Left hindlimb (tissue), 1 donor: ENCODE data around the gene PPP1R7.

Source experiments
- DNase-seq: peaks from one replicate; pipeline ENCODE4 v3.0.0-alpha.2; 2018

PPP1R7 gene

DNA sequence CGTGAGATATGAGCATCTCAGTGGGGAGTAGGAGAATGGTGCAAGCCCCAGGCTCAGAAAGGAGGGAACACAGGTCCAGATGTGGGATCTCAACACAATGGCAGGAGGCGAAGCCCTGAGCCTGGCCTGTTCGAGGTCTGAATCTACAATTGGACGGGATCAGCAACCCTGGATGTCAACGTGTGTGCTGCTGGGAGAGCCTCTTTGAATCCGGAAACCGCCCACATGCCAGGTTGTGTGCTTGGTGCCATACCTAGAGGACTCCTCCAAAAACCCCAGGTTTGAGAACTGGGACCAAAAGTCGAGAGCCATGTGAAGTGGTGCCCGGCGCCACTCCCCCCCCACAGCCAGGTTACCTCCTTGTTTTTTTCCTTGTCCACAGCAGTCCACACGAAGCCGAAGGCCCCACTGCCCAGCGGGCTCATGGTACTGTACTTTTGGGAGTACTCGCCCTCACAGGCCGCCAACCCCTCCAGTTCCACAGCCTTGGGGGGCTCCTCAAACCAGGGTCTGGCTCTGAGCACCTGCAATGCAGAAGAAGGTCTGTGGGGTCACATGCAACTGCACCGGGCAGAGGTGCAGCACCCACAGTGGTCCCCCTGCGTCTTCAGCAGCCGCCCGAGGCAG lies 27.8 kb upstream of the PPP1R7 start:
- DNase-seq: no peak

DNA sequence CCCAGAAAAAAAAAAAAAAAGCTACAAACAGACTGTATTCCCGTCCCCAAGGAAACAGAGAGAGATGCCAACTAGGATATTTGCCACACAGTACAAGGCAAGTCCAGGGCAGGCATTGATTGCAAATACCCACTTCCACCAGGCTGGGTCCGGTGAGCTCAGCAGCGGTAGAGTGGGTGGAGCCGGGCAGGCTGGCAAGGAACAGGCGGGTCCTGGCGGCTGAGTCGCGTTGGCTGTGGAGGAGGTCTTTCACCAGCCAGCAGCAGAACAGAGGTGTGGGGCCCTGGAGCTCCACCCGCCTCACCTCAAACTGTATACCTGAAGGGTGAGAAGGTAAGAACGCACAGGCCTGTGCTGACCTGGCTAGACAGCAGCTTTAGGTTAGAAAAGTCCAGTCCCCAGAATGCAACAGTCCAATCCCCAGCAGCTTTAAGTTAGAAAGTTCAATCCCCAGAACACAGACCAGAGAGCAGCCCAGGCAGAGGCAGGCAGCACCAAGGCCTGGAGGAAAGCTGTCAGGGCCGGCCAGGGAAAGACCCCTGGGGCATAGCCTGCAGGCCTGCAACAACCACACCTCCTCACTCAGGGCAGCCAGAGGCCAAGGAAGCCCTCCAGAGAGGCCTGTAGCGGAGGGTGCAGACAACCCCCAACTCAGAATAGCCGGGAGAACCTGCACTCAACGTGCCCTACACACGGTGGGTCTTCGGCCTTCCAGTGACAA lies 26.3 kb upstream of the PPP1R7 start:
- DNase-seq: no peak

DNA sequence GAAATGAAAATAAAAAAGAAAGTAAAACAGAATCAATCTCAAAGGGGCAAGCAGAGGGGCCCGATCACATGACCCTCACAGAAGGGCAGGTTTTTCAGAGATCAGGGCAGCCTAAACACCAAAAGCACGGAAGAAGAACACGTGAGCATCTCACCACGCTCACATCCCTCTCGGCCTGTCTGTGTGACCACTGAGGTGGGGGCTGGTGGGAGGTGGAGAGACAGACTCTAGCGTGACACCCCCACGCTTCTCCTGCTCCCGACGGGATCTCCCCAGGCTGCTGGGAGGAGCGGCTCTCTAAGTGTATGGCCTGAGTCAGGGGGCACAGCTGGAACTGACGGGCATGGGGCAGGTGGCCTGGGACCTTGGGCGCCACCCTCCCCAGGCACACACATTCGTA lies 24.6 kb upstream of the PPP1R7 start:
- DNase-seq: no peak

DNA sequence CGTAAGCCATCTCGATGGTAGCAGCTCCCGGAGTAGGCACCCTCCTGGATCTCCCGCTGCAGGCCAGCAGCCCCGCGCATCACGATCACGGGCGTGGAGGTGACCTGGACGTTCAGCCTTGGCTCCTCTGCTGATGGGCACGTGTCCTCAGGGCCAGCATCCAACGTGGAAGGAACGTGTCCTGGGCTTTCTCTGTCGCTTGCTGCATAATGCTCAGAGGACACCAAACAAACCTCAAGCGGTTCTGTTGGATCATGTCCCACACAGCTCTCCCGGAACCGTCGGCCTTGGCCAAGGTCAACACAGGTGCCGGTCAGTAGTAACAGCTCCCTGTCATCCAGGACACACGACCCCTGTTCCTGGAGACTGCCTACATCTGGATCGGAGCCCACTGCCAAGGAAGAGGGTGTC lies 24.1 kb upstream of the PPP1R7 start:
- no peak for DNase-seq

DNA sequence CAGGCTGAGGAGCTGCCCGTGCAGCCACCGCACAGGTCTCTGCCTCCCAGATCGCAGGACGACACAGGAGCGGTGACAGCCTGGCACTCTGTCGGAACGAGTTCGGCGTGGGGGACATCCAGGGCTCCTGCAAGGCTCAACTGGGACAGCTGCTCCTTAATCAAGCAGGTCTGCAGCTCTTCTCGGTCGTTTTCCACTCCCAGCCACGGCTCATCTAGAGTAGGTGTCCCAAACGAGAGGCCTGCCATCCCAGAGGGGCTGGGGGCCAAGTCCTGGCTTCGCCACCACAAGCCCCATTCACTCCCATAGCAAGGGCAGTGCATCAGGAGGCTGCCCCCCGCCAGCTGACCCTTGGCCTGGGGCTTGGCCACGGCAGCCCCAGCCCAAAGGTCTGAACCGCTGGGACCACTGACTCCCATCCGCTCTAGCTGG lies 23.5 kb upstream of the PPP1R7 start:
- no peak for DNase-seq

DNA sequence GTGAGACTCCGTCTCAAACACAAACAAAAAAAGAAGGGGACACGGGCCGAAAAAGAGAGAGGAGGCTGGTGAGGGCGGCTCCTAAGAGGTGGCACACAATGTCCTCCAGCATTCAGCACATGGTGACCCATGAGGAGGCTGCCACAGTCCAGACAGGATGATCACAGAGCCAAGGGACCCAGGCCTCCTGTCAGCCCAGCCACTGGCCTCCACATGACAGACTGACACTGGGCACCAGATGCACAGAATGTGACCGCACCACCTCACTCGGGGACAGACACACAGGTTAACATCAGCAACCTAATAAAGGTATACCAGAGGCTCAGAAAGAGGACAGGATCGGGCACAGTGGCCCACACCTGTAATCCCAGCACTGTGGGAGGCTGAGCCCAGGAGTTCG lies 22.0 kb upstream of the PPP1R7 start:
- no peak for DNase-seq

DNA sequence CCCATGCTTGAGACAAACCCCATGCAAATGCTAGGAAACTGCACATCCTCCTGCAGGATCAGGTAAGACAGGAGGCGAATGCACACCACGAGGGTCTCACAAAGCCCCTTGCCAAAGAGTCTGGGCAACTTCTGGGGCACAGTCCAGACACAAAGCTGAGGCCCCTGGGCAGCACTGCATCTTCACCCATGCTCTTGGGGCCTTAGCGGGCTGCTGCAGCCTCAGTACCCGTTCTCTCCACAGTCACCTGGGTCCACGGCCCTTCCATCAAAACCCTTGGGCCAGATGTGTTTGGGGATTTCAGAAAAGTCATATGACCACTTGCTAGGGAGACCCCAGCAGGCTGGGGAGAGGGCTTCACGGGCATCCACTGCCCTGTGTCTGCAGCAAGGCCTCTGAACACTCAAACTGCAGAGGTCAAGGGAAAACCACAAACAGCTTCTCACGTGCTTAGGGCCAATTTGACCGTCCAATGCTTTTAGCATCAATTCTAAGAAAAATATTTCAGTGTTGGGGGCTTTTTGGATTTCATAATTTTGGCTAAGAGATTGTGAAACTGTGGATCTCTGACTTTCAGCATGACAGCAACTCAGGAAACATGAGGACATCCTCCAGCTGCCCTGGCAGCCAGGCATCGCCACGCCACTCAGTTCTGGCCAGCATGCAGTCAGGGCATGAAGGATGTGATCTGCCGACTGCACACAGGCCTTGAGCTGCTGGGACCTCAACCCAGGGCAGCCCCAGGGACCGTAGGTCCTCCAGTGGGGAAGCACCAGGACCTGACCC lies 21.0 kb upstream of the PPP1R7 start:
- no peak for DNase-seq

DNA sequence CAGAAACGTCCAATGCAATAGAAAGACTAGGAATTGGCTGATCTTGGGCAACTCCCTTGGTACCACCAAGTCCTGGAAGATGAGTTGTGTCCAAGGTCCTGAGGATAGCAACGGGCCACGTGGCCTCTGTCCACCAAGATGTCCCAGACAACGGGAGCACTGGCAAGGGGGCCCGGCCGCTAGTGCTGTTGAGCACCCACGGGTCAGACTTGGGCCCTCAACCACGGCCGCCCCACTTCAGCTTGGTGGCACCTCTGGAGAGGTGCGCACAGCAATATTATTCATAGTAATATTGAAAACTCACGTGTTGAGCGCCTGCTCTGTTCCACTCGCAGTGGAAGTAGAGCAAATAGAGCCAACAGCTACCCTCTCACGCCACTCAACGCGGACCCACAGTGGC lies 20.0 kb upstream of the PPP1R7 start:
- DNase-seq: no peak

DNA sequence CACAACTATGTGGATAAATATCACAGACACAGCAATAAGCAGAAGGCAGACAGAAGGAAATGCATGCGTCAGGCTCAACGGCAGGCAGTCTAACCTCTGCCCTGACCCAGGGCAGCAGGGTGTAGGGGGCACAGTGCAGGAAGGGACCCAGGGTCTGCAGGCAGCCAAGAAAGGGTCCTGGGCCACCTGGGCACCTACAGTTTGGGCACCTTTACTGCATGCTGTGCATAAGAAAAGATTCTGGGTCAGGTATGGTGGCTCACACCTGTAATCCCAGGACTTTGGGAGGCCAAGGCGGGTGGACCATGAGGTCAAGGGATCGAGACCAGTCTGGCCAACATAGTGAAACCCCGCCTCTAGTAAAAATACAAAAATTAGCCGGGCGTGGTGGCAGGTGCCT lies 18.7 kb upstream of the PPP1R7 start:
- DNase-seq: no peak

DNA sequence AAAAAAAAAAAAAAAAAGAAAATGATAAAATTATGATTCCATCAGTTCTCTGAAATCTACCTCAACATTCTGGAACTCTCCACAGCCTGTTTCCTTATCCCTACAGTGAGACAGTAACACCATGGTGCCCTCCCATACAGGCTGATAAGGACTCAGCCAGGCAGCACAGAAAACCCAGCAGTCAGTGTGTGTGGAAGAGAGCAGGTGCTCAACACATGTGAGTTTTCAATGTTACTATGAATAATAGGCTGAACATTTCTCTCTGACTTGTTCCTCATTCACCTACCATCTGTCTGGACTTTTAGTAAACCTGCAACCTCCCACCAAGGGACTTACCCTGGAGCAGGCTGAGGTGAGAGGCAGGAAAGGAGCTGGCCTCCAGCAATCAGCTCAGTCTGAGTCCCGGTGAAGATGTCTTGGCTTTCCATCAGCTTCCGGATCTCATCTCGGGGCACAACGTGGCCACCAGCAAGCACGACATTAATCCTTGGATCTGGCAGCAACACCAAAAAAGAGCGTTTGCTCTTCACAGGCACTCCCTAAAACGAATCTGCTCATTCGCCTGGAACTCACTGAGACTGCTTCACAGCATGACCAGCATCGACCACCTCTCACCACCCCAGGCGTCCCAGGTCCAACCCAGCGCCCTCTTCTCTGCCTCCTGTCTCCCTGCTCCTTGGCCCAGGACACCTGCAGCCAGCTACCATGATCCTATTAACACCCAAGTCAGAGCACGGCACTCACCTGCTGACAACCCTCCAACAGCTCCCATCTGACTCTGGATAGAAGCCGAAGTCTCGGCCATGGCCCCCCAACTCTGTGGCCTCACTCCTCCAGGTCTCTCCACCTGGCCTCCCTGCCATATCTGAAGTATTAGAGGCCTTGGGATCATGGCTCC lies 17.5 kb upstream of the PPP1R7 start:
- DNase-seq: no peak

DNA sequence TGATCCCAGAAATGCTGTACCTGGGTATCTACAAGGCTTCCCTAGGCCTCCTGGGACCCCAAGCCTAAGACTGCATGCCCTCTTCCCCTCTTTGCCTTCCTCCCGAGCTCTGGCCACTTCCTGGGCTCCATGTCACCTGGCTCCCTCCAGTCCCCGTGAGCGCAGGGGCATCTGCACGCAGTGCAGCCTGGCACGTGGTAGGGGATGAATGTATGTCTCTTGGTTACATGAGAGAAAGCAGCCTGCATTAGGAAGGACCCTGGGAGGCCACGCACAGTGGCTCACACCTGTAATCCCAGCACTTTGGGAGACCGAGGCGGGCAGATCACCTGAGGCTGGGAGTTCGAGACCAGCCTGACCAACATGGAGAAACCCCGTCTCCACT lies 16.8 kb upstream of the PPP1R7 start:
- no peak for DNase-seq

DNA sequence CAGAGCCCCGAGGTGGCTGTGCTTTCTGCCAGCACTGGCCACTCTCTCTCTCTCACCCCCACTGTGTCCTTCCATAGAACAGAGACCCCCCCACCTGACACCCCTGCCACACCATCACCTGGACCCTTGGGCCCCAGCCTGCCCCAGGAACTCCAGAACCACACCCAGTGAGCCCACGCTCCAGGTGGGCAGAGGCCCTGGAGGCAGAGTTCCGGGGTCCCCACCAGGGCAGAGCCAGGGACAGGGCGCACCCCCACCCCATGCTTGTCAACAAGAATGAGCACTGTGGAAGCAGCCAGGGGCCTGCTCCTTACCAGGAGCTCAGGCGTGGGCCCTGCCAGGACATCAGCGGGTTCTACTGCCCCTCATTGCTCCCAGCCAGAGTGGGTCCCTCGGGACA lies 15.6 kb upstream of the PPP1R7 start:
- DNase-seq: no peak

DNA sequence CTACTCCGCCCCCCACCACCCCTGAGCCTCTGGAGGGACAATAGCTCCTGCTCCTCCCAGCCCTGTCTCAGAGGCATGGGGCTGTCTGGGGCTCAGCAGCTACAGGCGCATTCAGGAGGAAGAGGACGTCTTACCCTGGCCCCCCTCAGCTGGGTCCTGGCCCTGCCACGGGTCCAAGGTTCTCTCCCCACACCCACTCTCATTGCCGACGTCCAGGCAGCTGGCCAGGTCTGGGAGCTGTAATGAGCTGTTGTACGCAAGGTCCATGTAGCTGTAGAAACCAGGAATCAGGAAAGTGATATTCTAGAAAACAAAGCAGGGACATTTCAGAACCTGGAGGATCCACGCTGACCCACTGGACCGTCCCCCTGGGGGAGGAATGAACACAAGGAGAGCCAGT lies 14.5 kb upstream of the PPP1R7 start:
- DNase-seq: no peak

DNA sequence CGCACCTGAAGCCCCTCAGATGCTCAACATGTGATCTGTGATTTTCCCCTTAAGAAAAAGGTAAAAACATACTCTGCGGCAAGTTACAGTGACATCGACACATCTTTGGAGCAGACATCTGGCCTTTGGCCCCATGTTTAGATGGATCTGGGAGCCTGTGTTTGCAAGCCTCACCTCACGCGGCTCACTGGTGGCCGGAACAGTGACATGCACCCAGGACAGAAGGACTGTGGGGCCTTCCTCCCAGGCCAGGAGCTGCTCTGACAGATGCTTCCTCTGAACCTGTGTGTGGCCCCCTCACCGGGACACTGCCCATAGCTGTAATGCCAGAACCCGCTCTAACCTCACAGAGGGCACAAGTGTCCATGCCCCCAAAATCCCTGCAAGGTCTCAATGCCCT lies 14.1 kb upstream of the PPP1R7 start:
- no peak for DNase-seq

DNA sequence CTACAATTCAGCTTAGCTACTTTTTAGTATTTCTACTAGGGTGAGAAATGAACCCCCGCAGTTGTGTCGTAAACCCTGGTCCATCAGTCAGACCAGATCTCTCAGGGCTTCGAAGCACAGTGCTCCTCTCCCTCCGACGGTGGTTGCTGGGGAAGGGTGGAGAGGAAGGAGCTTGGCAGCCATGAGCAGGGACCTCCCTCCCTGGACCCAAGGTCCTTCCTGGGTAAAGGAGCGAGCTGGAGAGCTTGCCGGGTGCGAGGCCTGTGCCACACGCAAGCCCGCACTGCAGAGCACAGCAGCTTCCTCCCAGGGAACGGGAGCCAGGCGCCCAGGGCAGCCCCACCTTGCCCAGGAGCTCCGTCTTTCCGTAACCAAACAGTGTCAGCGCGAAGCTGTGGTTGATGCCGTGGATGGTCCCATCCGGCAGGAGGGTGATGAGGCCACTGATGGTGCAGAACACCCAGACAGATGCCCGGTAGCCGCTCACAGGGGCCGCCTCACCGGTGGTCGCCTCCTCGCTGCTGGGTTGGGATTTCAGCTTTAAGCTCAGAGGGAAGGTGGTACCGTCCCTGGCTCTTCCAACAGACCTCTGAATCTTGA lies 13.5 kb upstream of the PPP1R7 start:
- no peak for DNase-seq

DNA sequence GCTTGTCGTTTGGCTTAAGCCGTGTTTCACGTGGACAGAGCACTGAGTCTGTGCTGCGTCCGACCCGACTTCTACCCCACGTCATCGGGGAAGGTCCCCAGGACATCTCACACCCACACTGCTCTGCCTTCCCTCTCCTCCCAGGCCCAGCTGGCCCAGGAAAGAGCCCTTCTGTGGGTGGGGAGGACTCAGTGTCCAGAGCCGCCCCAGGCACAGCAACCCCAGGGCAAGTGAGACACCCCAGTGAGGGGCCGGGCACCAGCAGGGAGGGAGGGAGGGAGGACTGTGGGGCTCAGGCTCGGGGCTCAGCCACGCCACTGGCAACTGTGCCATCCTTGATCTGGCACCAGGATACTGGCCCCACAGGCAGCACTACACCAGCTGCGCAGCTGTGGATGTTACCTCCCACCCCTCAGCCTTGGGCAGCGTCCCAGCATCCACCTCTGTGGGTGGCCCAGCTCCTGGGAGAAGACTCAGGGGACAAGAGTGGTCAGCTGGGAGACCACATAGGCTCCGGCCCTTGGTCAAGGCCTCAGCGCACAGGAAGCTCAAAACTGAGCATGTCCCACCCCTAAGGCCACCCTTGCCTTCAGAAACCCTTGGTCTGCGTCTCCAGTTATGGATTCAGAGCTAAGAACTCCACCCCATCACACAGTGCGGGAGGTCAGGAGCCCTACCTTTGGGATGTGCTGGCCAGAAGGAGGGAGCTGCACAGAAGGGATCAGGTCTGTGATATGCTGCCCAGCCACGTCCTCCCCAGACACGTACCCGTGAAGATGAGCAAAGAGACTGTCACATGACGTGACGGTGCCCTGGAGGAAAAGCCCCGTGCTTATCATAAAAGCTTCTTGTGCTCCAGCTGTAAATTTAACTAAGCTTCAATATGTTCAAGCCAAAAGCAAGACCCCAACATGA lies 12.7 kb upstream of the PPP1R7 start:
- no peak for DNase-seq

DNA sequence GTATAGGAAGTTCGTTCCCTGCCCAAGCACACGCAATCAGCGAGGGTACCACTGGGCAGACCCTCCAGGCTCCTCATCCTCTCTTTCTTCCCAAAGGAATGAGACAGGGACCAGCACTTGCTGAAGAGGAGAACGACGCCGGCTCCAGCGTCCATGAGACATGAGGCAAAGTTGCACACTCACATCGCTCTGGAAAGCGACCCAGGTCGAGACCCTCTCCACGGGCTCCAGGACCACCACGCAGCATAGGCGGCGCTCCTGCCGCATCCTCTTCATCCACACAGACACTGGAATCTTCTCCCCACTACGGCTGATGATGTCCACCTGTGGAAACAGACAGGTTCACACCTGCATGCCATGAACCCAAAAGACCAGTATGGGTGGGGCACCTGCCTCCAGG lies 11.8 kb upstream of the PPP1R7 start:
- DNase-seq: no peak

DNA sequence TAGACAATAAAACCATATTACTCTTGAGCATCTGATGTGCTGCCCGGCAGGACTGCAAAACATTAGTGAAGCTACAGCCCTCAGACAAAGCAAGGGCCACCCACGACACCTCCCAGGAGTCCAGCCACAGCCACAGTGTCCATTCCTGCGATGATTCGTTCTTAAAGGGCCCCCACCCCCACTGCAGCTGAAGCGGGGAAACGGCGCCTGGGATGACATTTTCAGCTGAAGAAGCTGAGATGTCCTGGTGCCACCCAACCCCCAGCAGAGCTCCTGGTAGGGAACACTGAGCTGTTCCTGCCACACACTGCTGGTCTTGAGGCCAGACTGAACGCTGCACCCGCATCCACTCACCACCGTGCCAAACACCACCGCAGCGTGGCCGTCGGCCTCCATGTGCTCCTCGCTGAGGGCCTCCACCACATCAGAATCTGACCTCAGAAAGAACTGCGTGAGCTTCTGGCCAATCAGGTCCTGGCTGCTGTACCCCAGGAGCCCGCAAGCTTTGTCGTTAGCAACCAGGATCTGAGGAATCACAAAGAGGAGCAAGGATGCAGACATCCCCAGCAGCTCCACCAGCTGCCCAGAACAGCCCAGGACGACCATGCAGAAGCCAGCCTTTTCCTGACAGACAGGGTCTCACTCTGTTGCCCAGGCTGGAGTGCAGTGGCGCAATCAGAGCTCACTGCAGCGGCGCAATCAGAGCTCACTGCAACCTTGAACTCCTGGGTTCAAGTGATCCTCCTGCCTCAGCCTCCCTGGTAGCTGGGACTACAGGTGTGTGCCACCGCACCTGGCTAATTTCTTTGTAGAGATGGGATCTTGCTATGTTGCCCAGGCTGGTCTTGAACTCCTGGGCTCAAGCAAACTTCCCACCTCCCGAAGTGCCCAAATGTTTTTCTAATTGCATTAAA lies 10.5 kb upstream of the PPP1R7 start:
- no peak for DNase-seq

DNA sequence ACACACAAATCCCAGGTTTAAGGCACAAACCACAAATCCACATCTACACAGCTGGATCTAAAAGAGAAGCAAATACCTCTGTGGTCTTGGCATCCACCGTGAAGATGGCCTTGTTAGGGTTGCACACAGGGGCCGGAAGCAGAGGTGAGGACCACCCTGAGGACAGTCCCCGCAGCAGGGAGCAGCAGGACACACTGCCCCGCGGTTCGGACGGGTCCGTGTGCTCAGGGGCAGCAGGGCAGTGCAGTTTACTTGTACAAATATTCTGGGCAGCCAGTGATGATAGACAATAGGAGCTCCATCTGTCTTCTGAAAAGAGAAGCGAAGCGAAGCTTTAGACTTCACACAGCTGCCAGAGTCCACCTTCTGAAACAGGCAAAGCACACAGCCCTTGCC lies 9.8 kb upstream of the PPP1R7 start:
- no peak for DNase-seq

DNA sequence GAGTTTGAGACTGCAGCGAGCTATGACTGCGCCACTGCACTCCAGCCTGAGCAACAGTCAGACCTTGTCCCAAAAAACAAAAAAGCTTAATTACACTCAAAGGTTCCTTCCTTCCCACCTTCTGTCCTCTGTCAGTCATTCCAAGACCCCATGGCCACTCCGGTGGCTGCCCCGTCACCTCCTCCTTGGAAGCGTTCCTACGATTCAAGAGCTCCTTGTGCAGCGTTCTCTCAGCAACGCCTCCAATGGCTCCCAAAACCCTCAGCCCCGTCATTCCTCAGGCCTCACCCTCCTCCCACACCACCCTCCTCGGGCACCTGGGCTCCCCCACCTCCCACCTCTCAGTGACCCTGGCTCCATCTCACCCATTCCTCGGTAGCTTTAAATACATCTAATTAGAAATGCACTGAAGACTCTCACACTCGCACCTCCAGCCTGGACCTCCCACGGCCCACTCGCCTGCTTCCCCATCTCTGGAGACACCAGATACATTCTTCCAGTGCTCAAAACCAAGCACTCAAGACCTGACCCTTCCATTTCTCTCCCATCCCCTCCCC lies 9.0 kb upstream of the PPP1R7 start:
- no peak for DNase-seq
